ENCODE data around the gene DIO3.

Gene DIO3

DNA sequence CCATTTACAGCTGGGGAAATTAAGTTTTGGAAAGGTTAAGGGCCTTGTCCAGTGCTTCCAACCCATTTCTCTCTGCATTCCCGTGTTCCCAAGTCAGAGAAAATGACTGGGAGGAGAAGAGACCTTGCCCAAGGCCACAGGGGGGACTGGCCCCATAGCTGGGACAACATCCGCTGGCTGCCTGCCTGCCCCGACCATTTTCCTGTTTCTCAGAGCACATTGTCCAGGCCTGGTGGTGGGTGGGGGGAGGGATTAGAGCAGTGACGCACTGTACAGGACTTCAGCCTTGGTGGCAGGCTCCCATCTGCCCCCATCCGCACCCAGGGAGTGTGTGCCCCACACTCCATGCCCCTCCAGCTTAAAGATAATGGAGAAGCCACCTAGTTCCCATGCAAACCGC lies 27.7 kb downstream of the DIO3 start:
- peak; percentile 14 for DNase-seq (ENCODE audit: low spot score)
- TF ChIP-seq, protein P1, sequence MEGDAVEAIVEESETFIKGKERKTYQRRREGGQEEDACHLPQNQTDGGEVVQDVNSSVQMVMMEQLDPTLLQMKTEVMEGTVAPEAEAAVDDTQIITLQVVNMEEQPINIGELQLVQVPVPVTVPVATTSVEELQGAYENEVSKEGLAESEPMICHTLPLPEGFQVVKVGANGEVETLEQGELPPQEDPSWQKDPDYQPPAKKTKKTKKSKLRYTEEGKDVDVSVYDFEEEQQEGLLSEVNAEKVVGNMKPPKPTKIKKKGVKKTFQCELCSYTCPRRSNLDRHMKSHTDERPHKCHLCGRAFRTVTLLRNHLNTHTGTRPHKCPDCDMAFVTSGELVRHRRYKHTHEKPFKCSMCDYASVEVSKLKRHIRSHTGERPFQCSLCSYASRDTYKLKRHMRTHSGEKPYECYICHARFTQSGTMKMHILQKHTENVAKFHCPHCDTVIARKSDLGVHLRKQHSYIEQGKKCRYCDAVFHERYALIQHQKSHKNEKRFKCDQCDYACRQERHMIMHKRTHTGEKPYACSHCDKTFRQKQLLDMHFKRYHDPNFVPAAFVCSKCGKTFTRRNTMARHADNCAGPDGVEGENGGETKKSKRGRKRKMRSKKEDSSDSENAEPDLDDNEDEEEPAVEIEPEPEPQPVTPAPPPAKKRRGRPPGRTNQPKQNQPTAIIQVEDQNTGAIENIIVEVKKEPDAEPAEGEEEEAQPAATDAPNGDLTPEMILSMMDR (IDR thresholded peaks at IDR 0.05) = no peak
- no peak overlapping the region for H3K4me3 ChIP-seq
- no peak overlapping the region for H3K27ac ChIP-seq

DNA sequence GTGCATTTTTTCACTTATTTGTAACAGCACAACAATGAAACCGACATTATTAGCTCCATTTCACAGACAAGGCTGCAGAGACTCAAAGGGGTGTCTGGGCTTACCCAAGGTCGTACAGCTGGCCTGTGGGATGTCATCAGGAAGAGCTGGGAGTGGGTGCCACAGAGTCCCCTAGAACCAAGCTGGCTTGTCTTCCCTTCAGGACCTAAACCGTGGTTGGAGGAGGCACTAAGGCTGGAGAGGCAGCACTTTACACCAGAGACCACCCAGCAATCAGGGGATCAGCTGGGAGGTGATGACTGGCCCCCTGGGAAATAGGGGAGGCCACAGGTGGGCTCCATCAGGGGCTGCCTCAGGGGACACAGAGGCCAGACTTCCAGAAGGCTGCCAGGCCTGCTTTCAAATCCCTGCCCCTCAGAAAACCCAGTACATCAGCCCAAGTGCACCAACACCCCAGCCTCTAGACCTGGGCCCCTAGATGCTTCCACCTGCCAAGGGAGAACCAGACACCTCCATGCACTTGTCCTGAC lies 28.3 kb downstream of the DIO3 start:
- Histone ChIP-seq H3K4me3 (no peak overlapping the region), H3K27ac (no peak overlapping the region)
- DNase-seq (ENCODE audit: low spot score) = peak; percentile 50
- TF ChIP-seq, protein P1 (IDR thresholded peaks at IDR 0.05) = no peak

DNA sequence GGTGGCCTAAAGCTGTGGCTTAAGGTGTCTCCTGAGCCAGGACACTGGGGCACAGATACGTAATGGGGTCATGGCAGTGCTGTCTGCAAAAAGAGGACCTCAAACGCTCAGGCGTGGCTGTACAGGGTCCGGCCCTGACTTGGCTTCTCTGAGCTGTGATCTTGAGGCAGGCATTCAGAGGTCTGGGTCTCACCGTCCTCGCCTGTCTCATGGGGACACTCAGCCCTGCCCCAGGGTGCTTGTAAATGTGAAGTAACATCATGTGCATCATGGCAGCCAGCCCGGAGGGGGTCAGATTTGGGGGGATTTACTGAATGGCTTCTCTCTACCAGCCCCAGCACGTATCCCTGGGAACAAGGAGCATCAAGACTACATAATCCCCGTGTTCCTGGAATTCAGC lies 28.8 kb downstream of the DIO3 start:
- TF ChIP-seq, protein P1 (IDR thresholded peaks at IDR 0.05) = no peak
- Histone ChIP-seq H3K27ac (no peak overlapping the region), H3K4me3 (no peak overlapping the region)
- DNase-seq (ENCODE audit: low spot score) = peak; percentile 57

- Histone ChIP-seq H3K4me3 (no peak overlapping the region), H3K27ac (no peak overlapping the region)
- TF ChIP-seq, protein P1 (IDR thresholded peaks at IDR 0.05) = no peak
- no peak for DNase-seq (ENCODE audit: low spot score)
These were observed 29.3 kb downstream of the DIO3 start for GRCh38 chr14:101590616-101591015.

GRCh38 chr14:101591121-101591520 lies 29.8 kb downstream of the DIO3 start:
- H3K4me3 ChIP-seq = no peak overlapping the region

GRCh38 chr14:101591582-101591981 lies 30.3 kb downstream of the DIO3 start:
- TF ChIP-seq, protein P1 (IDR thresholded peaks at IDR 0.05) = no peak
- no peak for DNase-seq (ENCODE audit: low spot score)
- Histone ChIP-seq H3K4me3 (no peak overlapping the region), H3K27ac (no peak overlapping the region)

More at GRCh38 chr14:101591121-101591520, 29.8 kb downstream of the DIO3 start:
- H3K27ac ChIP-seq = no peak overlapping the region
- peak; percentile 63 for DNase-seq (ENCODE audit: low spot score)
- TF ChIP-seq, protein P1 (IDR thresholded peaks at IDR 0.05) = no peak

- Histone ChIP-seq H3K4me3 (no peak overlapping the region), H3K27ac (no peak overlapping the region)
- TF ChIP-seq, protein P1 (IDR thresholded peaks at IDR 0.05) = no peak
- no peak for DNase-seq (ENCODE audit: low spot score)
These were observed 32.3 kb downstream of the DIO3 start for GRCh38 chr14:101593411-101594238.
